Esophagus muscularis mucosa (tissue), 3 donors: ENCODE data around the gene TAS2R1.

Experiments used
- CTCF ChIP-seq, 3 experiments: fragments of 200-600 bp in 2 of 3; fragments of 450-650 bp in 1 of 3; sonication (generic) in 2 of 3; IDR thresholded peaks; one replicate each; pipeline ENCODE4 v1.5.1; 2017 to 2019; ENCODE audit warnings: antibody characterized with exemption in 3 of 3, mild to moderate bottlenecking in 2 of 3, moderate library complexity in 1 of 3
- POLR2A ChIP-seq: fragments of 450-650 bp; IDR thresholded peaks from one replicate; pipeline ENCODE4 v1.6.1; 2017; ENCODE audit warnings: antibody characterized with exemption, moderate library complexity, mild to moderate bottlenecking, low read depth
- POLR2AphosphoS5 ChIP-seq, 2 donors: sonication (generic); formaldehyde crosslinking; IDR thresholded peaks; one replicate each; pipeline ENCODE4 v1.6.1; 2017; ENCODE audit warnings: antibody characterized with exemption in 2 of 2

DNA sequence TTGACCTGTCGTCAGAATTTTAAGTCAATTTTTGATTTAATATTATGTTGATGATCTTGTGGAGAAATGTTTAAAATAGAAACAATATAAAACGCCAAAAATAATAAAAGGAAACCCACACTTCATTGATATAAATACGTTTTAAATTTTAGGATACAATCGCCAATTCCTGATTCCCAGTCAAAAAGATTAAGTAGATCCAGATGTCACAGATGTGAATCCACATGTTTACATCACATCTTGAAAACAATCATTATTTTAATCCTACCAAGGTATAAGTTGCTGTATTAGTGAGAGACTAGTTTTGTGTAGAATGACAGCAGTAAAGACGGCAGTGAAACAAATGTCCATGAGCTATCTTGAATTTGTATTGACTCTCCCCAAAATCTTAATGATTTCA lies 4.9 kb downstream of the TAS2R1 start:
- TF ChIP-seq POLR2A (no peak), CTCF (IDR thresholded peaks at IDR 0.05) (no peak), POLR2AphosphoS5 (IDR thresholded peaks at IDR 0.05) (no peak)
